HG02763 (cell line): ENCODE data around the gene RPS6KA3.

Source experiments
- ATAC-seq: cut with Tn5 transposase; IDR thresholded peaks from one replicate; pipeline ENCODE4 v1.9.1; 2021; ENCODE audit warnings: mild to moderate bottlenecking, moderate library complexity; ENCODE audit not compliant: unreplicated experiment

RPS6KA3 gene

DNA sequence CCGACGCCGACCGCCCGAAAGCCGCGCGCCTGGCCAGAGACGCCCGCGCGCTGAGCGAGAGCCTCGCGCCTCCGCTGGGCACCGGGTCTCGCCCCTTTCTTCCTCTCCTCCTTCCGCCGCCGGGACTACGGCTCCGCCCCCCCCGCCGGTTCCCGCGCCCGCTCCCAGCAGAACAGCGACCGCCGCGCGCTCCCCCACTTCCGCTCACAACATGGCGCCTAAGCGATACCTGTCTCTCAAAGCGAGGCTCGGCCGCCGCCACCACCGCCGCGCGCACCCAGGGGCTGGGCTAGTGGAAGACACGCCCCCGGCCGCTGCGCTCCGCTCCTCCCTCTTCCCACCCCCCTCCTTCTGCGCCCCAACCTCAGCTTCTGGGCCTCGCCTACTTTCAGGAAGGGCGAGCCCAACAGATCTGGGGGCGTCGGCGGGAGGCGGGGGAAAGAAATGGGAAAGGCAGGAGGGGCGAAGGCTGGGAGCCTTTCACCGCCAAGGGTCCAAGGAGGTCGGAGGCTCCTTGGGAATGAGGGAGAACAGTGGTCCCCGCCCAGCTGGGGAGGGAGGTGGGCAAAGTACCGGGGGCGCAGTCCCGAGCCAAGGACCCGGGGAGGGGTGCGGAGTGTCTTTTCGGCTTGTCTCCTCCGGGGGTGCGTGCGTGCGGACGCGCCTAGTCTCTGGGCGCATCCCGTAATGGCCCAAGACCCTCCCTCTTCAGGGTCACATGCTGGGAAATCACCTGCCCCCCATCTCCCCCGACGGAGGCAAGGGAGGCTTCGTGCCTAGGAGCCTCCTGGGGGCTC lies at the start of gene RPS6KA3:
Gene RPS6KA3 (minus strand): TSS at position 100 of the 797 bp plus-strand sequence. CDS start 277 bp downstream, outside the sequence.
- peak; percentile 80 for ATAC-seq

DNA sequence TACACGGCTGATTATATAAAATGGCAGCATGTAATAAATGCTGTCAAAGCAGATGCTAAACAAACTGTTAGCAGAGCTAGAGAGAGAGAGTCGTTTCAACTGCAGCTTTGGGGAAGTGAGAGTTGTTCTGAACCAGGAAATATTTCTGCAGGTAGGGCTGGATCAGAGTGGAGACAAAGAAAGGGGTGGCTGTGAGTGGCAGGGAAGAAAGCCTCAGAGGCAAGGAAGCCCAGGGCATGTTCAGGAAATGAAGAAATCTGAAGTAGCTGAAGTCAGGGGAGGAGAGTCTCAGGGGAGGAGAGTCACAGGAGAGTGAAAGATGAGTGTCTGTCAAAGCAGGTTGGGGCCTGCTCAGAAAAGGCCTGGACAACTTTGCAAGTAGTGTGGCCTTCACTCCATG lies 48.4 kb upstream of the RPS6KA3 start:
- ATAC-seq = peak; percentile 69

GRCh38 chrX:20313899-20314298 lies 47.2 kb upstream of the RPS6KA3 start:
- ATAC-seq = no peak

- no peak for ATAC-seq
Measured at GRCh38 chrX:20312018-20312417, 45.3 kb upstream of the RPS6KA3 start.

- ATAC-seq = no peak
Measured at GRCh38 chrX:20311505-20311904, 44.8 kb upstream of the RPS6KA3 start.

DNA sequence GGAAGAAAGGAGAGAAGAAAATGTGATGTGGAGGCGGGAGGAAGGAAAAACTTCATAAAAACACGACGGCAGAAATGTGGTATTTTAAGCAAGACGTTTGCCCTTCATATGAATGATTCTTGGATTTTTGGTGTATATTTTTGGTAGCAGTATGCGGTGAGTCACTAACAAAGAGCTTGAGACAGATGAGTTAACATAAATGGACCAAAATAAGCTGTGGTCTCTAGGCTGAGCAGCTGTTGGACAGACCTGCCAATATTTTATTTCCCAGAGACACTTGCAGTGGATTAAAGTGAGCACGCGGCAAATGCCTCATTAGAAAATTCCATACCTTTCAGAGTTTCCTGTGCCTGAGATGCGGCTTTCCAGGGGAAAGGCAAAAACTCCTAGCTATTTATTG lies 43.1 kb upstream of the RPS6KA3 start:
- ATAC-seq = no peak

- ATAC-seq = no peak
Measured at GRCh38 chrX:20306668-20307067, 40.0 kb upstream of the RPS6KA3 start.

GRCh38 chrX:20300822-20301221 lies 34.1 kb upstream of the RPS6KA3 start:
- ATAC-seq = no peak

DNA sequence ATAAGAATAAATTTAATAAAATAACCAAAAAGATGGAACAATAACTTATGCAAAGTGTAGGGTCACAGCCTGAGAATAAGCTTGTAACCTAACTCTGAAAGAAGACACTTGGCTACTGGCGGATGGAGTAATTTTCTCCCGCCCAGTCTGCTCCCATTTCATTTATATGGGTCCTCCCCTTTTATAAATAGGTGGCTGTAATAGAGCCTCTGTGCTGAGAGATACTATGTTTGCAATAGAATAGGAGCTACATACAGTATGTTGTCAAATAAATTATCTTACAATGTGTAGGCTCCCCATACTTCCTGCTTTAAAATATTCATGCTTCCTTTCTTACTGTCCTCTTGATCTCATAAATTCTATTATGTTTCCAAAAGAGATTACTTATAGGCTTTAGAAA lies 28.2 kb upstream of the RPS6KA3 start:
- no peak for ATAC-seq

DNA sequence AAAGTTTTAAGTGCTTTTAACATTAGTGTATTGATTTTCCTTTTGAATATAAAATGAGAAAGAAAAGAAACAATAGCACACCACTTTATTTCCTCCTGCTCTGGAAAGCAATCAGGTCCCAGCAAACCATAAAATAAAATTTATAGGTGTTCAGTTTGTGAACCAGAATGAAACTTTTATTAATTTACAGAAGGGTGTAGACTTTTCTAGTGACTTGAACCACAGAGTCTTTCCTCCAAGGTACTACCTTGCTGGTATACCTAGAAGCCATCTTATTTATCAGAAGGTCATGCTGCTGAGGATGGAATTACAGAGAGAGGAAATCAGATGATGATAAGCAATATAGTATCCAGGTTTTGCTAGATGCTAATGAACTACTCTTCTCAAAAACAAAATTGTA lies 27.6 kb upstream of the RPS6KA3 start:
- no peak for ATAC-seq

- no peak for ATAC-seq
Measured at GRCh38 chrX:20285511-20285910, 18.8 kb upstream of the RPS6KA3 start.

- ATAC-seq = no peak
Measured at GRCh38 chrX:20284992-20285391, 18.3 kb upstream of the RPS6KA3 start.

DNA sequence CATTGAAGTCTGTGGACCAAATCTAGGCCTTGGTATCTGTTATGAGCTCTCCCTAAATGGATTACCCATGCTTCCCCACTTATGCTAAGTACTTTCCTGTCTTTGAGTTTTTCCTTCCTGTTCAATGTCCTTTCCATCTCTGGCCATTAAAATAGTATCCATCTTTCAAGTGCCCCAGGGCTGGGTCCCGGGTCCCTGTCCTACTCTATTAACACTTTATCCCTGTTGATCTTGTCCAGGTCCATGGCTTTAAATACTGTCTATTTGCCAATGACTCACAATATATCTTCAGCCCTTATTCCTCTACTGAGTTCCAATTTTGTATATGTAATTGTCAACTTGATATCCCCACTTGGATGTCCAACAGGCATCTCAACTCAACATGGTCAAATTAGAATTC lies 17.7 kb upstream of the RPS6KA3 start:
- ATAC-seq = no peak

- no peak for ATAC-seq
Measured at GRCh38 chrX:20280938-20281337, 14.2 kb upstream of the RPS6KA3 start.

DNA sequence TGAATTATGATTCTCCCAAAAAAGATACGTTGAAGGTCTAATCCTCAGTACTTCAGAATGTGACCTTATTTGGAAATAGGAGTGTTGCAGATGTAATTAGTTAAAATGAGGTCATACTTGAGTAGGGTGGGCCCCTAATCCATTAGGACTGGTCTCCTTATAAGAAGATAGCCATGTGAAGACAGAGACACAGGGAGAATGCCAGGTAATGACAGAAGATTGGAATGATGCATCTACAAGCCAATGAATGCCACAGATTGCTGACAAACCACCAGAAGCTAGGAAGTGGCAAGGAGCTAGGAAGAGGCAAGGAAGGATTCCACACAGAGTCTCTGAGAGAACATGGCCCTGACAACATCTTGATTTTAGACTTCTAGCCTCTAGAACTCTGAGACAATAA lies 7.4 kb upstream of the RPS6KA3 start:
- no peak for ATAC-seq

DNA sequence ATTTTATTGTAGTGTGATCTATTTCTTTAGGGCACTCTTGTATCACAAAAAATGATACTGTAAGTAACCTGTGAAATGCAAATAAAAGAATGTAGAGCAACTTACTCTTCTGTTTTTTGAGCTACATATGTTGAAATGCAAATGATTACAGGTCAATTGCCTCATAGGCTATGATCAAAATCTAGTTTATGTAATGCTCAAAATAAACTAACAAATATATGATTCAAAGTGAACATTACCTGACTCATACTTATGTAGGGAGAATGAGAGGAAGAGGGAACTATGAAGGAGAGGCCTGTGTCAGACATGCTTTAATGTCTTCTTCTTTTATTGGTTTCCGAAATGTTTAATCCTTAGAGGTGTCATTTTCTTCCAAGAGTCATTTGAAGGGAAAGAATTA lies 5.0 kb upstream of the RPS6KA3 start:
- no peak for ATAC-seq

GRCh38 chrX:20271186-20271585 lies 4.5 kb upstream of the RPS6KA3 start:
- no peak for ATAC-seq

DNA sequence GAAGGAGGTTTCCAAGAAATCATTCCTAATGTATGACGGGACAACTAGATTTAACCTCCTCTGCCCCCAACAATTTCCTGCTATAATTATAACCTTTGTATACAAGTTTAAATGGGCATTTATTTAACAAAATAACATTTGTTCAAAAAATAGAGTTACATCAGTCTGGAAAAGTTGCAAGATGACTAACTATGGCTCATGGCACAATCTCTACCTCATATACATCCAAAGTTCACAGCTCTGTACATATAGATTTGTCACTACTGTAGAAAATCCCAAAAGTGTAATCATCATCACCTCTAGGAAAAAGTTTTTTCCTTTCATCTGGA lies 3.8 kb upstream of the RPS6KA3 start:
- no peak for ATAC-seq

- ATAC-seq = no peak
Measured at GRCh38 chrX:20269848-20270561, 3.3 kb upstream of the RPS6KA3 start.

DNA sequence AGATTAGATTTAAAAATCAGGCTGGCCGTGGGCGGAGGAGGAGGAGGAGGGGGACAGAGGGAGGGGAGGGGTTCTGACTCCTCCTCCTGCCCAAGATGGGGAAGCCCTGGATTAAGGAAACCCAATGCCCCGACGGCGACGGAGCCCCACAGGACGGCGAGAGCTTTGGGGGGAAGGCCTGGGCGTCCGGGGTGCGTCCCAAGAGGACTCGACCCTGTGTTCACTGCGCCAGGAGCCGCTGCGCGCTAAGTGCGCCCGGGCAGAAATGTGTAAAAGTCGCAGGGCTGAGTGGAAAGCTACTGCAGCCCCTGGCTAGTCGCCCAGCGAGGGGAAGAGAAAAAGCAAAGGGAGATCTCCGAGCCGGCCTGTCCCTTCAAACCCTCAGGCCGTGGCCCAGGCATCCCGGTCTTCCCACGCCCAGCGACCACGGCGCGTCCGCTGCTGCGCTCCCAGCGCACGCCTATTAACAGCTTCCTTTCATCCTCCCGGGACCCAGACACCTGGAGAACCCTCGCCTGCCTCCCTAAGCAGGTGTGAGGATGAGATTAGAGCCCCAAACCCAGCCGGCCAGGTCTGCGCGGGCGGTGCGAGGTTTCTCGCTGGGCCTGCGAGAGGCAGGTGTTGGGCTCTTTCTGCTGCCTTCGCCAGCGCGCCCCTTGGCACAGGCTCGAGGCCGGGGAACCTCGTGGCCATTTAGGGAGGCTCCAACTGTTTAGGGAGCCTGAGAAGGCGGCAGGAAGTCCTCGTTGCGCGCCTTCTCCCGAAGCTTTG lies 1.4 kb upstream of the RPS6KA3 start:
- no peak for ATAC-seq

- ATAC-seq = no peak
Measured at GRCh38 chrX:20267607-20267930, 860 bp upstream of the RPS6KA3 start.
